NCI-H2107 (cell line): ENCODE data around the gene TFDP2.
"Not testable (repeated sequence)": the region's sequence is repeated elsewhere in the genome, so short reads cannot be mapped to it uniquely, and the experiment has no call there.

Source experiments
- DNase-seq: peaks from one replicate; lab custom pipeline; 2025; lab: John Stamatoyannopoulos, UW

Gene TFDP2

DNA sequence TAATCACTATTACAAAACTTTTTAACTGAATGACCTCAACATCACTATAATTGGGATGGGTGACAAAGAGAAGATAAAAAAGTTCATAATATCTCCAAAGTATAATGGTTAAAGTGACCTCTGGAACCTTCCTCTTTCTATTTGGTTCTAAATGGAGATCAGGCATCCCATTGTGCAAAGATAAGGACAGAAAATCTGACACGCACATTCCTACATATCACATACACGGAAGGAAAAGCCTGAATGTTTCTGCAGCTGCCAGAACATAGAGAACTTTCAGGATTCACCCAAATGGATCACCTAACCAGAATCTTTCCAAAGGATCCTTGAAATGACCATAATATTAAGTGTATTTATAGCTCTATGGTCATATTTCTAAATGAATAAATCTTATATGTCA lies 128.2 kb downstream of the TFDP2 start:
- no peak for DNase-seq

DNA sequence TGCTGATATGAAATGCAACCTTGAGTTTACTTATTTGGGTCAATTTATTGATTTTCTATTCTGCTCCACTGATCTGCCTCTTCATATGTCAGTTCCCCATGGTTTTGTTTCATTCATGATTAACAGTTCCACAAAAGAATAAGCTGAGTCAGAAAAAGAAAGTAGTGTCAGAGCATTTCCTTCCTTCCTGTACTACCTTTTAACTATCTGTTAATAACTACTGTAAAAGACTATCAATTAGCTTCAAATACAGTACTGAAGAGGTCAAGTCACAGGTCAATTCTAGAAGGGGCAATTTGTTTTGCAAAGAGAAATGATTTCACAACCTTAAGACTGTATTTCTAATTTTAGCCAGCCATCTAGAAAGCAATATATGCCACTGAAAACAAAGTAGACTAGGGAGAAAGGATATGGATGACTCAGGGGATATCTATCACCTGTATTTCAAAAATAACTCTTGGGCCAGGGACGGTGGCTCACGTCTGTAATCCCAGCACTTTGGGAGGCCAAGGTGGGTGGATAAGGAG lies 129.5 kb downstream of the TFDP2 start:
- no peak for DNase-seq

- DNase-seq, result no peak
These were observed 135.4 kb downstream of the TFDP2 start for GRCh38 chr3:142013993-142014392.

DNA sequence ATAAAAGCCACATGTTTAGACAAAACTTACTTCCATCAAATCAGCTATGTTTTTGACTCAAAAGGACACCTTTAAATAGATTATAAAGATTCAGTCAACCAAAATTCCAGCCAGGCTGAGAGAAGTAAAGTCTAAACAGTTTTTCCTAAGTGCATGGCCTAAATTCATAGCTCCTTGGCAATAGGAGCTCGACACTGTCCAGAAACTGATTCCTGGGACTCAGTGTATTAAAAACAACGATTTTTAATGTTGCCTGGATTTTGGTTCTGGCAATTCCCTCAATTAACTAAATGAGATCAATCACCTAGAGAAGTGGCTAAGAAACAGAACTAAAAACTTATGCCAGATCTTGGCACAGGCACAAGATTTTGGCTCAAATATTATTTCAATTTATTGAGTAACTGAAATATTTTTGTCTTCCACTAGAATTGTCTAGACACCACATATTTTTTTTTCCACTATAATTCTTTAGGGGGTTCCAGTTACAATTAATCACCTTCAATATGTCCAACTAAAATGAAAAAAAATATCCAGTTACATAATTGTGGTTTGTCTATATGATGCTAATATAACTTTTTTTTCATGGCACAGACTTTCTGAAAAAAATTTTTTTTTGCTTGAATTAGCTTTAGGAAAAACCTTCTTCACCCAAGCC lies 135.9 kb downstream of the TFDP2 start:
- no peak for DNase-seq

DNA sequence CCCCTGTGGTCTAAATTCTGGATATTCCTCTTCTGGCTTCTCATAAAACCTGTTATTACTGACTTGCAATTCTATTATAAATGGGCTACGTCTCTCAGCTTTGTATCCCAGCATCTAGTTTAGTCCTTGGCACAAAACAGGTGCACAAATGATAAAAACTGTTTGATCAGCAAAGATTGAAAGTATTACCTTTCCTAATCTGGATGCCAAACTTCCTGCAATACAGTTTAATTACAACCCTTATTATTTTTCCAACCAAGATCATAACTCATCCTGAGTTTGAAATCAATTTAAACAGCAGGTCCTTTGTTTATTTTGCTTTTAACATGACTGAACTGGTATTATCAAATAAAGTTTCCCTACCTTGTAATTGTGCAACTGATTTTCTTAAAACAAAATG lies 140.3 kb downstream of the TFDP2 start:
- no peak for DNase-seq

GRCh38 chr3:142007710-142008399 lies 141.5 kb downstream of the TFDP2 start:
- no peak for DNase-seq

GRCh38 chr3:142004957-142005356 lies 144.4 kb downstream of the TFDP2 start:
- DNase-seq, result not testable (repeated sequence)

GRCh38 chr3:142004025-142004424 lies 145.3 kb downstream of the TFDP2 start:
- DNase-seq, result no peak

DNA sequence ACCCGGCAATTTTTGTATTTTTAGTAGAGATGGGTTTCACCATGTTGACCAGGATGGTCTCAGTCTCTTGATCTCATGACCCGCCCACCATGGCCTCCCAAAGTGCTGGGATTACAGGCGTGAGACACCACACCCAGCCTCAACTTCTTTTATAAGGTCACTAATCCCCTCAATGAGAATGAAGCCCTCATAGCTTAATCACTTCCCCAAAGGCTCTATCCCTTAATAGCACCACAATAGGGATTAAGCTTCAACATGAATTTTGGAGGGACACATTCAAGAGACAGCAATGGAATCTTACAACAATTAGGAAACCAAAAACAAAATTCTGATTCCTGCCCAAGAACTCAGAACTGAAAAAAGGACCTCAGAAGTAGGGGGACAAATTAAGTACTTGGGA lies 146.1 kb downstream of the TFDP2 start:
- no peak for DNase-seq

GRCh38 chr3:142000325-142000870 lies 148.9 kb downstream of the TFDP2 start:
- DNase-seq, result no peak

- DNase-seq, result no peak
These were observed 150.6 kb downstream of the TFDP2 start for GRCh38 chr3:141998669-141999290.

DNA sequence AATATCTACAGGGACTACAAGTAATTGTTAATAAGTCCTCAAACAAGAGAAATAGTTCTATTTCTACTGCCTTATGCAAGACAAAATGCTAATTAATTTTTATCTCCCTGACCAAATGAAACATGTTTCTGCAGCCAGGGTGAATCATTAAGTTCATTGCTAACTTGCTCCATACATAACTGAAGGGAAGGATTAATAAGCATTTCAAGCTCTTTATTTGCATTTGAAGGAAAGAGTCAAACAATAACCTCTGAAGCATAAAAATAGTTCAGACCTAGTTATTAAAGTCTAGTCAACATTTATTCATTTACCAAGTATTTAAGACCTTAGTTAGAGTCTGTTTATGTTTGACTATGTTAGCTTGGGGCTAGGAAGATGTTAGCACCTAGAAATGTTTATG lies 152.9 kb downstream of the TFDP2 start:
- DNase-seq, result no peak

DNA sequence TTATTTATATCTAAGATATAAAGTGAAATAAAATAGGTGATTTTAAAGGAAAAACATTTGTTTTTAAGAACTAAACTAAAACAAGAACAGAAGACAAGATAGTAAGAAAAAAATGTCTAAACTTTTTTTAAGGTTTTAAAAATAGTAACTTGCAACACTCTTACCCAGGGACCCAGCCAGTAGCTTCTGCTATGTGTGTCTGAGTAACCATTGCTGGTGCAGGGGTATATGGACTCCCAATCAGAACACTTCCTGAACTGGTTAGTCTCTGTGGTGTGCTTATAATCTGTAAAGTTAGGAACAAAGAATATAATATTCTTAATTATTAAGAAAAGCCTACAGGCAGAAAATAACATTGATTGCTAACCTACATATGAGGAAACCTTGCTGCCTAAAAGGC lies 154.5 kb downstream of the TFDP2 start:
- DNase-seq, result no peak

GRCh38 chr3:141992512-141992911 lies 156.8 kb downstream of the TFDP2 start:
- no peak for DNase-seq

GRCh38 chr3:141986548-141987107 lies 162.7 kb downstream of the TFDP2 start:
- DNase-seq, result no peak

DNA sequence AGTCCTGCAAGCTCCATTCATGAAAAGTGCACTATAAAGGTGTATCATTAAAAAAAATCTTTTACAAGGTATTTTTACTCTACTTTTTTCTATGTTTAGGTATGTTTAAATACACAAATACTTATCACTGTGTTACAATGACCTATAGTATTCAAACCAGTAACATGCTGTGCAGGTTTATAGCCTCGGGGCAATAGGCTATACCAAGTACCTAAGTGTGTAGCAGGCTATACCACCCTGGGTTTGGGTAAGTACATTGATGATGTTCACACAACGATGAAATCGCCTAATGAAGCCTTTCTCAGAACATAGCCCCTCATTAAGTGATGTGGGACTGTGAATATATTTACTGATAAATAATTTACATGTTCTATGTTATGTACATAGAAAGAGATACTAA lies 168.3 kb downstream of the TFDP2 start:
- DNase-seq, result no peak

DNA sequence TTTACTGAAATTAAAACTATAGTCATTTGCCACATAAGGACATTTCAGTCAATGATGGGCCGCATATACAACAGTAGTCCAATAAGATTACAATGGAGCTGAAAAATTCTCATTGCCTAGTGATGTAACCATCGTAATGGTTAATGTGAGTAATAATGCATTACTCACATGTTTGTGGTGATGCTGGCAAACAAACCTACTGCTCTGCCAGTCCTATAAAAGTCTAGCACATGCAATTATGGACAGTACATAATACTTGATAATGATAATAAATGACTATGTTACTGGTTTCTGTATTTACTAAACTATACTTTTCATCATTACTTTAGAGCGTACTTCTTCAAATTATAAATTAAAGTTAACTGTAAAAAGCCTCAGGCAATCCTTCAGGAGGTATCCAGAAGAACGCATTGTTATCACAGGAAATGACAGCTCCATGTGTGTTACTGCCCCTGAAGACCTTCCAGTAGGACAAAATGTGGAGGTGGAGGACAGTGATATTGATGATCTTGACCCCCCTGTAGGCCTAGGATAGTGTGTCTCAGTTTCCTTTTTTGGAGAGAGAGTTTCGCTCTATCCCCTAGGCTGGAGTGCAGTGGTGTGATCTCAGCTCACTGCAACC lies 170.2 kb downstream of the TFDP2 start:
- DNase-seq, result no peak

DNA sequence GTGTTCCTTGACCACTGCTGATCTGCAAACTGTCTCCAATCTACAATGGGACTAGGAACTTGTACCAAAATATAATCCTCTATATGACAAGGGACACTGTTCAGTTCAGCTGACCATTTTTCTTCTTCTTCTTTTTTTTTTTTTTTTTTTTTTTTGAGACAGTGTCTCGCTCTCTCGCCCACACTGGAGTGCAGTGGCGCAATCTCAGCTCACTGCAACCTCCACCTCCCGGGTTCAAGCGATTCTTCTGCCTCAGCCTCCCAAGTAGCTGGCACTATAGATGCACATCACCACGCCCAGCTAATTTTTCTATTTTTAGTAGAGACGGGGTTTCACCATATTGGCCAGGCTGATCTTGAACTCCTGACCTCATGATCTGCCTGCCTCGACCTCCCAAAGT lies 174.6 kb downstream of the TFDP2 start:
- not testable (repeated sequence) for DNase-seq

- DNase-seq, result no peak
These were observed 176.9 kb downstream of the TFDP2 start for GRCh38 chr3:141972399-141972798.

DNA sequence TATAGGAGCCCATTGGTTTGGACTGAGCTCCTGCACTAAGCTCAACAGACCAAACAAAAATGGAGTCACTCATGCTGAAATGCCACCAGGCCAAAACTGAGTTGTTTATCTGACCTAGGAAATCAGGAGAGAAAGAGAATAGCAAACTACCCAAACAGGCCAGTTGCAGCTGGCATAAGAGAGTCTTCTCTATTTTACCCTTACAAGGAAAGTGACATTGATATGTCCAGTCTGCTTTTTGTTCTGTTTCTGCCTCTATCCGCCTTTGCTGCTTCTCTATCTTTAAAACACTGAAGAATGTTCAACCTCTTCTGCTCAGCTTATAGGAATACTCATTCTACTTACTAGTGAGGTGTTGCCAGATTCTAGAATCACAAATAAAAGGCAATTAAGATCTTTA lies 177.8 kb downstream of the TFDP2 start:
- DNase-seq, result no peak

GRCh38 chr3:141969711-141970110 lies 179.6 kb downstream of the TFDP2 start:
- no peak for DNase-seq

GRCh38 chr3:141965471-141965870 lies 183.9 kb downstream of the TFDP2 start:
- no peak for DNase-seq
